Kidney capillary endothelial cell (primary cell): ENCODE data around the gene WDR20.
A peak's percentile ranks its signal among the peaks of the same experiment; 100 is the strongest.
"Not testable (repeated sequence)": the region's sequence is repeated elsewhere in the genome, so short reads cannot be mapped to it uniquely, and the experiment has no call there.

ENCODE experiments used
- DNase-seq: peaks from one replicate; pipeline ENCODE4 v3.0.0-alpha.2; 2018; ENCODE audit warnings: low spot score

Gene WDR20

GRCh38 chr14:102171173-102172020 is 31.7 kb downstream of the WDR20 start:
- DNase-seq, result no peak

GRCh38 chr14:102172021-102172272 is 32.2 kb downstream of the WDR20 start:
- DNase-seq, result not testable (repeated sequence)

GRCh38 chr14:102172721-102173120 is 33.0 kb downstream of the WDR20 start:
- DNase-seq, result not testable (repeated sequence)

DNA sequence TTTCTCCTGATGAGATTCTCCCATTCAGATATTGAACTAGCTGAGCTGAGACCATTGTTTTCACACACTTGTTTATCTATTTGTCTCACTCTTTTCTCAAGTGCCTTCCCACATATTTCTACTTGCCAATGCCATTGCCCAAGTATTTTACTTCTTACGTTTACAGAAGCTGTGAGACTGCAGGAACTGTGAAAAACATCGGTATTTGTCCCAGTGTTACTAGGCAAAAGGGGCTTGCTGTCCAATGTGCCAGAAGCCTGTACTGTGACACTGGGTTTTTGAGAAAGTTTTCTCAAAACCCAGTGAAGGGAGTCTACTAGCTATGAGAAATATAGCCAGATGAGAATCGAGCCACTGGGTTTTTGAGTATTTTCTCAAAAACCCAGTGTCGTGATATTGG is 37.5 kb downstream of the WDR20 start:
- no peak for DNase-seq

DNA sequence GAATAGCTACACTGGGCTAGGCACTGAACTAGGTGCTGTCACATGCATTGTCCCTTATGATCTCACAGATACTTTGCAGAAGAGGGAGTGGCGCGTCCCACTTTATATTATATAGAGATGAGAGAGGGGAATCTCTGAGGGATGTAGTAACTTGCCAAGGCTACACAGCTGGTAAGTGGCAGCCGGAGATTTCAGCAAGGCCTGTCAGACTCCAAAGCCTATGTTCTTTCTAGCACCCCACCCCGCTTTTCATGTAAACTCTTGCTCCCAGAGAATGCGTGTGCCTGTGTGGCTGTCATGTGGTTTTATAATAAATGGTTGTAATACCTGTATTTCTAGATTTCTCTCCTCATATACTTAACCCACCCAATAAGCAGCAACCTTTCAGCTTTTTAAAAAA is 39.1 kb downstream of the WDR20 start:
- no peak for DNase-seq

GRCh38 chr14:102180248-102180998 is 40.7 kb downstream of the WDR20 start:
- no peak for DNase-seq

- no peak for DNase-seq
These were observed 41.5 kb downstream of the WDR20 start for GRCh38 chr14:102181187-102181586.

DNA sequence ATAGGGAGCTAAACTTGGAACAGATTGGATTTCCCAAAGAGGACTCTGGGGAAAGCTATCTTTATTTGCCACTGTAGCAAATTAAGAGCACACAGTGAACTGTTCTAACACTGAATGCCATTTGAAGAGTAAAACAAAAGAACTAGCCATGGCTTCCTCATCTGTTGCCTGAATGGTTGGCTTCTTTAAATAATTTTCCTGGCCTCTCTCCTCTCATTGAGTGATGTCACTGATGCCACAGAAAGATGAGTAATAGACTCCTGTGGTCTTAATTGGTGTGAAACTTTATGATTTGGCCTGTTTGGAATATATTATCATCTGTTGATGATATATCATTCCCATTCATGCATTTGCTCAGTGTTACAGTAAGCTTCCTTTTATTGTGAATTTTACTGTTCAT is 42.5 kb downstream of the WDR20 start:
- DNase-seq, result peak; percentile 23

- DNase-seq, result no peak
These were observed 43.4 kb downstream of the WDR20 start for GRCh38 chr14:102182936-102183619.

GRCh38 chr14:102183886-102184285 is 44.2 kb downstream of the WDR20 start:
- no peak for DNase-seq

- no peak for DNase-seq
These were observed 44.8 kb downstream of the WDR20 start for GRCh38 chr14:102184316-102185035.

DNA sequence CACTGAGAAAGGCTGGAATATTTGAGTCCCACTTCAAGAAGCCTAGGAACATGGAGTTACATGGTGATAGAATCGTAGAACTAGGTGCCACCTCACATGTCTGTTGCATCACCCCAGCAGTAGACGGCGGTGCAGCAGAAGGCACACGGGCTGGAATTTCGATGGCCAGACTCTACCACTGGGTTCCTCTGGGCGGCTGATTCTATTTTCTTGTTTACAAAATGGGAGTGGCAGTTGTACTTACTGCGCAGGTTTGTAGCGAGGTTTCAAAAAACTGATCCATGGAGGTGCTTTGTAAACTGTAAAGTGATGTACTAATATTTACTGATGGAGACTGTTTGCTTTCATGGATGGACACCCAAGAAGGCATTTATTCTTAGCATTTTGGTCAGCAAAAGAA is 45.7 kb downstream of the WDR20 start:
- DNase-seq, result no peak

DNA sequence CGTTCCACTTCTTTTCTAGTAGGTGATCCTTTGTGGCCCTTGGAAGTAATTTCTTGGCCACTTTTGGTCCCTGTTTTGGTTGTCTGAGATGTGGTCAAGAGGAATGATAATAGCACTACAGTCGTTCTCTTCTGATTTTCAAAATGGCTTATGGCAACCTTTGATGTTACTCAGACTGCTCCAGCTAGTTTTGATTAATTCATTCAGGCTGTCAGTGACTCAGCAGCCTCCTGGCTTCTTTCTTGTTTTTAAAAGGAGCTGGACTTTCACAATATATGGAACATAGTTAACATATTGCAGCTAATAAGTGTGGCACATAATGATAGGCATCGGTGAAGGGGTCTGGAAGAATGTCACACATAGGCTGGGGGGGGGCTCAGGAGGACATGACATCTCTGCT is 47.3 kb downstream of the WDR20 start:
- DNase-seq, result peak; percentile 24

GRCh38 chr14:102187568-102188001 is 47.9 kb downstream of the WDR20 start:
- no peak for DNase-seq

GRCh38 chr14:102188187-102188586 is 48.5 kb downstream of the WDR20 start:
- no peak for DNase-seq

- no peak for DNase-seq
These were observed 50.2 kb downstream of the WDR20 start for GRCh38 chr14:102189874-102190273.

DNA sequence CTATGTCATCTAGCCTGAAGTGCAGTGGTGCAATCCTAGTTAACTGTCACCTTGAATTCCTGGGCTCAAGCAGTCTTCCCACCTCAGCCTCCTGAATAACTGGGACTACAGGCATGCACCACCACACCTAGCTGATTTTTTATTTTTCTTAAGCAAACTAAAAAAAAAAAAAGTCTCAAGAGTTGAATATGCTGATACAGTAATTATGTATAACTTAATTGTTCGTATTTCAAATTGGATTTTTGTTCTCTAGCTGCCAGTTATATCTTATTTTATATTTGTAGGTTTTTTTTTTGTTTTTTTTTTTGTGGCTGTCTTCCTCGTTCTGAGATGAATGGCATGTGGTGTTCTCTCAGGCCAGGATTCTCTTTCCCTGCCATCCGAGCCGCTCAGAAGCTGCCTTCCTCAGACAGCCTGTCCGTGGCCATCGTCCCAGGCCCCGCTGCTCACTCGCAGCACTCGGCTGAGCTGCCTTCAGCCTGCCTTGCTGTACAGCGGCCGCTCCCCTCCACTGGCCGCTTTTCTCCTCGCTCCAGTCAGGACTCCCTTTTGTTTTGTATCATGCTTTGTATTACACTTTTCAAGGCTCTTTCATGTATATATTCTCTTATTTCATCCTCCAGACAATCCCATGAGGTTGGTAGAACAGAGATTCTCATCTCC is 53.3 kb downstream of the WDR20 start:
- no peak for DNase-seq

DNA sequence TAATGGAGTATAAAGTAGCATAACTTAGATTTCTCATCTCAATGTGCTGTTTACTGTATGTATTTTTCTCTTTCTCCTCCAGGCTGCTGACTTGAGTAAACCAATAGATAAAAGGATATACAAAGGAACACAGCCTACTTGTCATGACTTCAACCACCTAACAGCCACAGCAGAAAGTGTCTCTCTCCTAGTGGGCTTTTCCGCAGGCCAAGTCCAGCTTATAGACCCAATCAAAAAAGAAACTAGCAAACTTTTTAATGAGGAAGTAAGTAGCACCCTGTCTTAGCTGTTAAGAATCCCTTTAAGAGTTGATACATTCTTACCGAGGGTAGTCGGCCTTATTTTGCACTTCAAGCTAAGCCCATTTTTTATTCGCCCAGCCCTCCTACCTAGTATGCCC is 55.2 kb downstream of the WDR20 start:
- DNase-seq, result no peak

GRCh38 chr14:102195446-102195845 is 55.7 kb downstream of the WDR20 start:
- DNase-seq, result no peak

- no peak for DNase-seq
These were observed 56.6 kb downstream of the WDR20 start for GRCh38 chr14:102196039-102196901.

DNA sequence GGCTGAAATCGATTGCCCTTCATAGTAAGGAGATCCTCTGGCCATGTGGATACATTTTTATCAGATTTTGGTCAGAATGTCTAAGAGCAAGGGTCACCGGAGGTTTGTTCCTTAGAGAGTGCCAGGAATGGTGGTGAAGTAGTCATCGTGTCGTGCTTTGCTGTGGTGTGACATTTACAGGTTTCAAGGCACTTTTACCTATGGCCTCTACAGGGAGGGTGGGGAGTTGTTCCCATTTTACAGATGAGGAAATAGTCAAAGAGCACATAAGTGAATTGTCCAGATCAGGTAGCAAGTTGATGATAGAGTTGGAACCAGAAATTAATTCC is 57.2 kb downstream of the WDR20 start:
- no peak for DNase-seq
